ENCODE measurements around the gene FRG1.
A peak's percentile ranks its signal among the peaks of the same experiment; 100 is the strongest.
"Not testable (repeated sequence)": the region's sequence is repeated elsewhere in the genome, so short reads cannot be mapped to it uniquely, and the experiment has no call there.

Gene FRG1

DNA sequence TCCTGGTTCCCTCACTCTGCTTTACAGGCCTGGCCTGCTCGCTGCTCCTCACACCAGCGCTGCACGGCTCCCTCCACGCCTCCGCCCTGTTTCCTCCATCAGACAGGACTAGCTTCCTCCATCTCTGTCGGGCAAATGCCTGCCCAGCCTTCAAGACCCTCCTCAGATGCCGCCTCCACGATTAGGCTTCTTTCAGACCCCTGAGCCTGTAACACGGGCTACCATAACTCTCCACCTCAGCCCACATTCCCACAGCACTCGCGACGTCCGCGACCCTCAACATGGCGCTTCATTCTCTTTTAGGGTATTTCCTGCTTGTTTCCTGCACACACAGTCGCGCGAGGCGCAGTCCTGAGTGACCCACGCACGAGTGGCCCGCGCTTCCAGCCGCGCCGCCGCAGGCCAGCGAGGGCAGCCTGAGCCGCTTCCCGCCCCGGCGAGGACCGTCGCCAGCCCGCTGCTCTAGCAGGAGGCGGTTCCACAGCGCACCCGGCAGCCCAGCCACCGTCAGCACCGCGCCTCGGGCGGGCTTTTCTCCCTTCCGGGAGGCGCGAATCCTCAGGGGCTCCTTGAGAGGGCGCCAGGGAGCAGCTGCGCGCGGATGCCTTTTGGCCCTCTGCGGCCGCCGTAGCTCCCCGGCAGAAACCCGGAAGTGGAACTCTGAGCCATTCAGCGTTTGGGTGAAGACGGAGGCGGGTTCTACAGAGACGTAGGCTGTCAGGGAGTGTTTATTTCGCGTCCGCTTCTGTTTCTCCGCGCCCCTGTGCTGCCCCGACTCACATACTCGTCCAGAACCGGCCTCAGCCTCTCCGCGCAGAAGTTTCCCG, at the start of gene FRG1:
Gene FRG1 (plus strand): TSS at position 695 of the 827 bp plus-strand sequence. CDS start 138 bp downstream, outside the sequence.
- H3K4me3 ChIP-seq (ENCODE audit: low read depth, low read length), result peak within 1 kb of the TSS; percentile 84

DNA sequence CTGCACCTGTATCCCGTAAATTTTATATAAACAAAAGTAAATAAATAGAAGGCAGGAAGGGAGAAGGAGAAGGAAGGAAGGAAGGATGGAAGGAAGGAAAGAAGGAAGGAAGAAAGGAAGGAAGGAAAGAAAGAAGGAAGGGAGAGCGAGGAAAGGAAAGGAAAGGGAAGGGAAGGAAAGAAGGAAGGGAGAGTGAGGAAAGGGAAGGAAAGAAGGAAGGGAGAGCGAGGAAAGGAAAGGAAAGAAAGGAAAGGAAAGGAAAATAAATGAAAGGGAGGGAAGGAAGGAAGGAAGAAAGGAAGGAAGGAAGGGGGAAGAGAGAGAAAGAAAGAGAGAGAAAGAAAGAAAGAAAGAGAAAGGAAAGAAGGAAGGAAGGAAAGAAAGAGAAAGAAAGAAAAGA, 43.0 kb upstream of the FRG1 start:
- H3K4me3 ChIP-seq (ENCODE audit: low read depth, low read length), result no peak overlapping the region

DNA sequence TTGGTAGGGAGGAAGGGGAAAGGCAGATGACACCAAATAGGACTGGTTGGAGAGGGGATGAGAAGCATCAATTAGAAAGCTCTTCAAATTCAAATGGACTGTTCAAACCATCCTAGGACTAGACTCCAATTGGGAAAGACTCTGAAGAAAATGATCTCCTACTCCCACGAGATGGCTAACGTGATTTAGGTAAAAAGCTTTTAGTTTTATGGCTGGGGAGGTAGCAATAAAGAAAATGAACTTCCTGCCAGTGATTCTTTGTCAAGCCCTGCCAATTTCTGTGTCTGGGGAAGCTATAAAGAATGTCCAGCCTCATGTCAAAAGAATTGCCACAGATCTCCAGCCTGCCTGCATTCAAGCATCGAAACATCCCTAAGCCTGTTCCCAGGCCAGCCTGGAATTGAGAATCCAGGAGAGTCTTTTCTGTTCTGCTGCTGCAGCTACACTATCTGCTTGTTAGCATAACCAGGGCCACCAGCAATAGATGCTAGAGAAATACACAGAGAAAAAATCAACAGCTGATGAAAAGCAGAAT, 41.1 kb upstream of the FRG1 start:
- H3K4me3 ChIP-seq (ENCODE audit: low read depth, low read length), result not testable (repeated sequence)

DNA sequence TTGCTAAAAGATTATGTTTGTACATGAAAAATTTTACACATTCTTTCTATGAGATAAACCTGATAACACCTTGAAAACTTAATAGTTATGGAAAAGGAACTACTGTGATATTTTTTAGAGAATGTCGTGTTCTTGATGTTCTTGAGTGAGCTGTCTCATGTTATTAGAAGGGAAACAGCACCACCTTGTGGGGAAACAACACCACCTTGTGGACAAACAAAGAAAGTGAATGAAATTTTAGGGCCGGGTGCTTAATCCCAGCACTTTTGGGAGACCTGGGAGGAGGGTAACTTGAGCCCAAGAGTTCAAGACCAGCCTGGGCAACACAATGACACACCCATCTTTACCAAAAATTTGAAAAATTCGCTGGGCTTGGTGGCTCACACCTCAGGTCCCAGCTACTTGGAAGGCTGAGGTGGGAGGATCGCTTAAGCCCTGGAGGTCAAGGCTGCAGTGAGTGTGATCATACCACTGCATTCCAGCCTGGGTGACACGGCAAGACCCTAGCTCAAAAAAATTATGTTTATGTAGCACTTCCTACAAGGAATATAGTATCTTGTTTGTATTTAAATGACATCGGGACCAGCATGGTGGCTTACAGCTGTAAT, 36.1 kb upstream of the FRG1 start:
- H3K4me3 ChIP-seq (ENCODE audit: low read depth, low read length), result not testable (repeated sequence)

DNA sequence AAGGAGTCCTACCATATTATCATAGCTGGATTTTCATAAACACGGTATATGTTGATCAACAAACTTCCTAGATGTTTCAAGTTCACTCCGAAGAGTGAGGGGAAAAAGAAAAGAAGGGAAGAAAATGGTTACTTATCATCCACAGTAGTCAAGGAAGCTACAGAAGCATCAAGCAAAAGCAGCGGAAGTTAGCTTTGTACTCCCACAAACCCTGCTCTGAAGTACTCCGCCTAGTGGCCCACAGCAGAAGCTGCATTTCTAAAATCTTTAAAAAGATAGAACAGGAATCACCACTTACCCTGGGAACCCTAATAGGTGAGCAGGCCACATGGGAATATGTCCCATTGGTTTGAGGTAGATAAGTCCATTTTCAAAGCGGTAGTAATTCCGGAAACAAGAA, 28.5 kb upstream of the FRG1 start:
- H3K4me3 ChIP-seq (ENCODE audit: low read depth, low read length), result no peak overlapping the region

DNA sequence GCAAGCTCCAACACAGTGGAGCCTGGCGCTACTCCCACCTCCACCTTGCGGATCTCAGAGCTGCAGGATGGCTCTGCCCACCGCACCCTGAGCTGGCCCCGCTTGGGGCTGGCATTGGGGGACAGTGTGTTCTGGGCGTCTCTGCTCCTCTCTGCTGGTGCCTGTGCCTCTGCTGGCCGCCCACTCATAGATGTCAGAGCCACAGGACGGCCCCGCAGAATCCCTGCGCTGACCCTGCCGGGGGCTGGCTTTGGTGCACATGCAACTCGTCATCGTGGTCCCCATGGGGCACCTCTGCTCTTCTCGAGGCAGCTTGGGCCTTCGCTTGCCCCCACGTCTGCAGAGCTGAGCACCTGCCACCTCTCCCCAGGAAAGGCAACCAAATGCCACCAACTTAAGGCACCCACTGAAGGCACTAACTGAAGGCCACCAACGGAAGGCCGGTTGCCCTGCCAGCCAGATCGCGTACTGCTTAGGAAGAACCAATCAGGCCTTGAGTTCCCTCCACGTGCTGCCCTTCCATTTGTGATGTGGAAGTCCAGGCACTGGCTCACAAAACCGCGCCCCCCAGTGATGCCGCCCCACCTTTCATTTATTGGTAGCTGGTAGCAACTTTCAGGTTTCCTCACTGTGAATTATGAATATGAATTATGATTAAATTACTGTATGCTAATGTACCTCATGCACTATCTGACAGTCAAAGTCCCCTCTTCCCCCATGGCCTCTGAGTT, 23.3 kb upstream of the FRG1 start:
- no peak overlapping the region for H3K4me3 ChIP-seq (ENCODE audit: low read depth, low read length)

DNA sequence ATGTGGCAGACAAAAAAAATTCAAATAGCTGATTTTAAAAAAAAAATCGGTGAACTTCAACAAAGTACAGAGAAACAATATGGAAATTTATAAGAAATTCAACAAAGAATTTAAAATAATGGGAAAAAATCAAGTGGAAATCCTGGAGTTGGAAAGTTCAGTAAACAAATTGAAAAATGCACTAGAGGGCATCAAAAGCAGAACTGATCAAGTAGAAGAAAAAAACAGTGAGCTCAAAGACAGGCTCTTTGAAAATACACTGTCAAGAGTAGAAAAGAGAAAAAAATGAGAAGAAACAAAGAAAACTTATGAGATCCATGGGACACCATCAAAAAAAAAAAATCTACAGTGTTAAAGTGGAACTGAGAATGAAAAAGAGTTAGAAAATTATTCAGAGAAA, 19.6 kb upstream of the FRG1 start:
- no peak overlapping the region for H3K4me3 ChIP-seq (ENCODE audit: low read depth, low read length)

DNA sequence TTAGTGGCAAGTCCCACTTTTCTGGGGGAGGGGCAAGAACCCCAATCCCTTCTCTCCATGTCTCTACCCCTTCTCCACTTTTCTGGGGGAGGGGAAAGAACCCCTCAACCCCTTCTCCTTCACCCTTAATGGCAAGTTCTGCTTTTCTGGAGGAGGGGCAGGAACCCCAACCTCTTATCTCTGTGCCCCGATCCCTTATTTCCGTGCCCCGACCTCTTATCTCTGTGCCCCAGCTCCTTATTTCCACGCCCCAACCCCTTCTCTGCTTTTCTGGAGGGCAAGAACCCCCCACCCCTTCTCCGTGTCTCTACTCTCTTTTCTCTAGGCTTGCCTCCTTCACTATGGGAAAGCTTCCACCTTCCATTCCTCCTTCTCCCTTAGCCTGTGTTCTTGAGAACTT, 13.9 kb upstream of the FRG1 start:
- H3K4me3 ChIP-seq (ENCODE audit: low read depth, low read length), result not testable (repeated sequence)

DNA sequence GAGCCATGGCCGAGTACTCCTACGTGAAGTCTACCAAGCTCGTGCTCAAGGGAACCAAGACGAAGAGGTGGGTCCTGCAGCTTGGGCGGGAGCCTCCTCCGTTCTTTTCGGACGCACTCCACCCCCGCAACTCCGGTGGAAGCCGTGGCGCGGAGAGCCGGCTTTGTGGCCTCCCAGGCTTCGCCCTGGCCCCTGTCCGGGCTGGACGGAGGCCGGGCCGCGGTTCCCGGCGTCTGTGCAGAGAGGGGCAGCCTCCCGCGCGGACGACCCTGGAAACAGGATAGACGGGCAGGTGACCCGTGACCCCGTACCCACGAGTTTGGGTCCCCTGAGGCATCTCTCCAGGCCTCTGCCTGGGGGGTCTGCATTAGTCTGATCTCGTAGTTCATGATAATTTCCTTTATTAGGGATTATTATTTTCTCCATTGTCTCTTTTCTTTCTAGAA, 356 bp downstream of the FRG1 start:
- H3K4me3 ChIP-seq (ENCODE audit: low read depth, low read length), result peak overlapping the region; percentile 84

DNA sequence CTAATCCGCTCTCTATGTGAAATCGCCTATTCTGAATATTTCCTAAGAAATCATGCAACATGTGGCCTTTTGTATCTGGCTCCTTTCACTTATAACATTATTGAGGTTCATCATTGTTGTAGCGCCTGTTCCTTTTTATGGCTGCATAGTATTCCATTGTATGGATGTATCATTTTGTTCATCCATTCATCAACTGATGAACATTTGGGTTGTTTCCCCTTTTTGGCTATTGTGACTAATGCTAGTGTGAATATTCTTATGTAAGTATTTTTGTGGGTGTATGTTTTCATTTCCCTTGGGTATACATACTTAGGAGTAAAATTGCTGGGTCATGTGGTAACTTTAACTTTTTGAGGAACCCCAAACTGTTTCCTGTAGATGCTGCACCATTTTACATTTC, 1.7 kb downstream of the FRG1 start:
- H3K4me3 ChIP-seq (ENCODE audit: low read depth, low read length), result not testable (repeated sequence)

DNA sequence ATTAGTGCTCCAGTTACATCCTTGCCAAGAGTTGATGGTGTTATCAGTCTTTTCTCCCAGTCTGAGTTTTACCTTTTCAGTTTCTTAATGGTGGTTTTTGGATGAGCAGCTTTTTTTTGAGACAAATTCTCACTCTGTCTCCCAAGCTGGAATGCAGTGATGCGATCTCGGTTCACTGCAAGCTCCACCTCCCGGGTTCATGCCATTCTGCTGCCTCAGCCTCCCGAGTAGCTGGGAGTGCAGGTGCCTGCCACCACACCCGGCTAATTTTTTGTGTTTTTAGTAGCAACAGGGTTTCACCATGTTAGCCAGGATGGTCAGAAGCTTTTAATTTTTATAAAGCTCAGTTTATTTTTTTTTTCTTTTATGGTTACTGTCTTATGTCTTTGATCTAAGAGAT, 3.4 kb downstream of the FRG1 start:
- H3K4me3 ChIP-seq (ENCODE audit: low read depth, low read length), result not testable (repeated sequence)

DNA sequence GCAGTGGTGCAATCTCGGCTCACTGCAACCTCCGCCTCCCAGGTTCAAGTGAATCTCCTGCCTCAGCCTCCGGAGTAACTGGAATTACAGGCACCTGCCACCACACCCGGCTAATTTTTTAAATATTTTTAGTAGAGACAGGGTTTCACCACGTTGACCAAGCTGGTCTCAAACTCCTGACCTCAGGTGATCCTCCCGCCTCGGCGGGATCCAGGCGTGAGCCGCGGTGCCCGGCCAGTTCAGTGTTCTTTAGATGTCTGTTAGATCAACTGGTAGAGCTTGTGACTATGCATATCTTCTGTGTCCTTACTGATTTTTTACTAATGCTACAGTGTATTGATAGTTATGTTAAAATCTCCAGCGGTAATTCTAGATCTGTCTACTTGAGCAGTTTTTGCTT, 6.2 kb downstream of the FRG1 start:
- not testable (repeated sequence) for H3K4me3 ChIP-seq (ENCODE audit: low read depth, low read length)

DNA sequence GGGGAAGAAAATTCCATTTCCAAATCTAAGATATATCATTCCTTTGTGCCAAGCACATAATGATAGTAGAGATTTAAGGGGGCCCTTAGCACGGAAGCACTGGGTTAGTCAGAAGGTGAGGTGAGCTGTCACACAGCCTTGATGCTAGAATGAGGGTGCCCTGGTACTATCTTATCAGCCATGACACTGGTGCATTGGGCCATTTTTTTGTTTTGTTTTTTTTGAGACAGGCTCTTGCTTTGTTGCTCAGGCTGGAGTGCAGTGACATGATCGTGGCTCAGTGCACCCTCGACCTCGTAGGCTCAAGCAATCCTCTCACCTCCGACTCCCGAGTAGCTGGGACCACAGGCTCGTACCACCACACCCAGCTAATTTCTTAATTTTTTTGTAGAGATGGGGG, 7.8 kb downstream of the FRG1 start:
- not testable (repeated sequence) for H3K4me3 ChIP-seq (ENCODE audit: low read depth, low read length)

DNA sequence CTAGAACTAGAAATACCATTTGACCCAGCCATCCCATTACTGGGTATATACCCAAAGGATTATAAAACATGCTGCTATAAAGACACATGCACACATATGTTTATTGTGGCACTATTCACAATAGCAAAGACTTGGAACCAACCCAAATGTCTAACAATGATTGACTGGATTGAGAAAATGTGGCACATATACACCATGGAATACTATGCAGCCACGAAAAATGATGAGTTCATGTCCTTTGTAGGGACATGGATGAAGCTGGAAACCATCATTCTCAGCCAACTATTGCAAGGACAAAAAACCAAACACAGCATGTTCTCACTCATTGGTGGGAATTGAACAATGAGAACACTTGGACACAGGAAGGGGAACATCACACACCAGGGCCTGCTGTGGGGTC, 28.6 kb downstream of the FRG1 start:
- H3K4me3 ChIP-seq (ENCODE audit: low read depth, low read length), result not testable (repeated sequence)

DNA sequence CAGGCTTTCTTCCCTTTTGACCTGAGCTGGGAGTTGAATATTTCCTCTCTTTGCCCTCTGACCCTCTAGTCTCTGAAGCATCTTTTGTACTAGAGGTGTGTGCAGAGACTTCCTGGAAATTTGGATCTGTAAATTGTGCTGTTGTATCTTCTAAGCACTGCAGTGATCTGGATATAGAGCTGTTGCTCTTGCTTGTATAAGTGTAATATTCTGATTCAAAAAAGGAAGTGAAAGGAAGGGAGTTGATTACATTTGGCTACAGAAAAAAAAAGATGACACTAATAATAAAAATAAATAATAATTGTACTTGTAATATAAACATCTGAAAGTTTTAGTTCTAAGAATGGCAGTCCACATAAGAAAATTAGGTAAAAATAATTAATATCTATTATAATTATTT, 33.0 kb downstream of the FRG1 start:
- no peak overlapping the region for H3K4me3 ChIP-seq (ENCODE audit: low read depth, low read length)

DNA sequence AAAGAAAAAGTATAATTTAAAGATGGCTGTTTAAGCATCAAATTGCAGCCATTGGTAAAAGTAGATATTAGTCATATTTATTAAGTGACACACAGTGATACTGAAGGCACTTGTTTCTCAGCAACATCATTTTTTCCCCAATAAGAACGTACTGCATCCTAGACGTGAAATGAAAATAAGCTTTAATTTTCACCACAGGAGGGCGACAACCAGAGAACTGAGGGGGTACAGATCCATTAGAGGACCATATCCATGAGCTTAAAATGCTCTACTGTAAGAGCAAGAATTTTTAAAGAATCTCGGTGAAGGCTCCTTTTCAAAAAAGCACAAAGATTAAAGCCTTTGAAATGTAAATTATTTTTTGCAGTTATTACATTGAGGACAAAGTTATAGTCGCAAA, 33.4 kb downstream of the FRG1 start:
- no peak overlapping the region for H3K4me3 ChIP-seq (ENCODE audit: low read depth, low read length)

DNA sequence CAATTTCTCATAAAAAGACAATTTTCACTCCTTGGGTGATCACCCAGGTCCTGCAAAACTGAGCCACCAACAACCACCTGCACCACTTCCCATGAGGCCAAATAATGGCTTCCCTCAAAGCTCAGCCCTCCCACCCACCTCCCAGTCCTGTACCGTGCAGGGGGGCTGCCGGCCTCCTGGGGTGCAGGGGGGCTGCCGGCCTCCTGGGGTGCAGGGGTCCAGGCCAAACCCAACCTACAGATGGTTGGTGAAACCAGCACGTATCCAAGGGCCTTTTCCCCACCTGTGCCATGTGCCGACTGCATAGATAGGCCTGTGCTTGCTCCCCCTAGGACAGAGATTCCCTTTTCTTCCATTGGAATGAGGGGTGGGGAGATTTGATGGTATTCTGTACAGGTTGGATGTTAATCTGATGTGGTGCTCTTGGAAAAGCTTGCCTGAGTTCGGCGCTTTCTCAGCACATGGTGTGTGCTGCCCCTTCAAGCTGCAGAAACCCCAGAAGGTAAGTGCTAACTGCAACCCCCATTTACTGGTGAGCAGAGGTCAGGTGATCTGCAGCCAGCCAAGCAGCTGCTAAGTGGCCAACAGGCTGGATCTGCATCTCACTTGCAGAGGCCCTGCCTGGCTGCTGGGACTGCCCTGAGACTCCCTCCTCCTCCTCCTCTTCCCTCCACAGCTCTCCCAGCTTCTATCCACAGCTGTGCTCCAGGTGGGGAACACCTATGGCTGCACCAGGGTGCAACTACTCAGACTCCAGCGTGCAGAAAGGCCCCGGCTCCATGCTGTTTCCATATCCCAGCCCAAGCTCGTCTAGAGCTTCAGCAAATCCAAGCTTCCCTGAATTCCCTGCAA, 38.8 kb downstream of the FRG1 start:
- no peak overlapping the region for H3K4me3 ChIP-seq (ENCODE audit: low read depth, low read length)

DNA sequence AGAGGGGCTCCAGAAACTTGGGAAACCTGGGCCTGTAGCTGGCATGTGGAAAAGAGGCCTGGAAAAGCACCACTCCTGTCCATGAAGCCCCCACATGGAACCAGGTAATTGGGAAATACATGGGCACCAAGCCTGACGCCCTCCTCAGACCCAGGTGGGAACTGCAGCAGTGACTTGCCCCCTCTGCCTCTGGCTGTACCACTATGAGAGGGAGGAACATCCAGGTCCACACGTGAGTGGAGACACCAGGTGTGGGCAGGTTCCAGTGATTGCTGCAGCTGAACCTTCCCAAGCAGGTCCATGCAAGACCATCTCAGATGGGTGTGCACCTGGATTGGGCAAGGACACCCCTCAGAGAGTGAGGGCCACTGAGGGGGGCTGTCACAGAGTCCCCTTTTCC, 39.6 kb downstream of the FRG1 start:
- not testable (repeated sequence) for H3K4me3 ChIP-seq (ENCODE audit: low read depth, low read length)

DNA sequence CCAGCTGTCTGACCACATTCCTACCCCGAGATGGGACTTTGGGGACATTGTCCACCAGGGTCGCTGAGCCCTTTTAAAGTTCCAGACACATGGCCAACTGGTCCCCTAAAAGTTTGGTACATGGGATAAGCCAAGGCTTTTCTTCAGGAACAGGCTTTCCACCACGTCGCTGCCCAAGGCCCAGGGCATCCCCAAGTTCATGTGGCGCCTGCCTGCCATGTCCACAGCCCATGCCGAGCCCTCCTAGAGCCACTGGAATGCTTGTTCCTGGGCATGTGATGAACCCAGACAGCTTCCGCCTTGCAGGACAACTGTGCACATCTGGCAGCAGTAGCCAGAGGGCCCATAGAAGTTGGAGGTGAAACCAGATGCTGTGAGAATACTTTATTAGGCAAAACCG, 41.3 kb downstream of the FRG1 start:
- H3K4me3 ChIP-seq (ENCODE audit: low read depth, low read length), result no peak overlapping the region

DNA sequence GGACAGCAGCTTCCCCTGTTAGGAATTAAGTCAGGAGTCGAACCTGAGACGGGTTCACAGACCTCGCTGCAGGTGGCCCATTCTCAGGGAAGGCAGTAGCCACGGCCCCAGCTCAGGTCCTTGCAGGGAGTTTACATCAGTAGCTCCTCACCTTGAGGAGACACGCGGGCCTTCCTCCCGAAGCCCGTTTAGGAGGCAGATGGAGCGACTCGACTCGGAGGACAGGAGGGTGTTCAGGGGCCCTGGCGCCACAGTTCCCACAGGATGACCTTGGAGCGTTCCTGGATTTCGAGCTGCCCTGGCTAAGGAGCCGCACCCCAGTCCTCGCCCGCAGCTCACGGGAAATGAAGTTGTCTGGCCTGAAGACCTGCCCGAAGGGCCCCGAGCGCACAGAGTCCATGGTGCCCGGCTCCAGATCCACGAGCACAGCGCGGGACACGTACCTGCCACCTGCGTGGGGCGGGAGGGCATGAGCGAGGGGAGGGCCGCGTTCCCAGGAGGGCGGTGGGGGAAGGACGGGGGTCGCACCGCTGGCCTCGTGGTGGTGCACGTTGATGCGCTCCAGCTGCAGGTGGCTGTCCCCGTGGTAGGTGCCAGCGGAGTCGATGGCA, 43.3 kb downstream of the FRG1 start:
- not testable (repeated sequence) for H3K4me3 ChIP-seq (ENCODE audit: low read depth, low read length)

All from iPS-11a (cell line).